K562 (cell line): ENCODE data around the gene ALDH9A1. TPM values are rescaled to one million over a fixed set of nuclear protein-coding genes. Genes with fewer than 3 reads are reported as not detected.

Experiments used
- ATAC-seq: fragments of 200-7000 bp; cut with Tn5 transposase; 3 replicates; pipeline ENCODE4 v1.9.1; 2020; ENCODE audit warnings: moderate library complexity
- BruUV-seq: library from RNA; stranded (reverse); fragments of 400-500 nt; replicated peaks from 2 replicates; lab custom pipeline; 2021; lab: Mats Ljungman, UMichigan
- CTCF ChIA-PET: fragments of 300-600 bp; formaldehyde crosslinking; extraction: SDS; loops from one replicate; lab custom pipeline; 2021; ENCODE audit warnings: low intra/inter-chr PET ratio; lab: Yijun Ruan, JAX
- POLR2A ChIA-PET: fragments of 300-600, 350-650 bp; sonication (Branson Sonifier 250); formaldehyde crosslinking; extraction: SDS; loops from one replicate; lab custom pipeline; 2021; ENCODE audit warnings: antibody characterized with exemption, inconsistent platforms; lab: Yijun Ruan, JAX
- DNase-seq, 4 experiments: peaks; one replicate each; pipeline versions ENCODE4 v3.0.0 to v3.0.0-alpha.2; 2011 to 2018; ENCODE audit warnings: low spot score in 3 of 4, mixed read lengths in 3 of 4; ENCODE audit errors: extremely low read depth in 1 of 4
- FAIRE-seq: peaks from 2 replicates; lab custom pipeline; 2011; peaks lifted over from hg19 to GRCh38; lab: Jason Lieb, UNC
- H2AFZ ChIP-seq: 2 replicates; pipeline ENCODE4 v1.6.0; 2011; ENCODE audit warnings: low read depth, low read length, control low read depth, inconsistent platforms
- H3K27ac ChIP-seq: fragments of 200-600 bp; 3 replicates; pipeline ENCODE4 v1.8.0; 2011; ENCODE audit warnings: low read depth, mild to moderate bottlenecking, control low read depth, inconsistent platforms, low read length, moderate library complexity, mixed read lengths; ENCODE audit errors: extremely low read depth
- H3K27me3 ChIP-seq, 2 experiments: fragments of 300-600 bp in 1 of 2; 2 replicates in 1 of 2; 3 replicates in 1 of 2; pipeline versions ENCODE4 v1.6.0 to v1.8.0; 2011; ENCODE audit warnings: inconsistent platforms in 2 of 2, low read length in 2 of 2, mild to moderate bottlenecking in 1 of 2, mixed read lengths in 1 of 2, moderate library complexity in 1 of 2; ENCODE audit not compliant: control insufficient read depth in 2 of 2, insufficient read depth in 2 of 2
- H3K36me3 ChIP-seq: fragments of 300-600 bp; 3 replicates; pipeline ENCODE4 v1.8.0; 2011; ENCODE audit warnings: mild to moderate bottlenecking, low read length, inconsistent platforms; ENCODE audit not compliant: control insufficient read depth, insufficient read depth
- H3K4me1 ChIP-seq, 2 experiments: fragments of 200-600 bp in 1 of 2; replicated peaks in 1 of 2; 2 replicates in 1 of 2; 3 replicates in 1 of 2; pipeline versions ENCODE4 v1.5.1 to v1.8.0; 2011; ENCODE audit warnings: inconsistent platforms in 2 of 2, low read length in 2 of 2, mild to moderate bottlenecking in 1 of 2, mixed read lengths in 1 of 2, moderate library complexity in 1 of 2; ENCODE audit not compliant: control insufficient read depth in 2 of 2, insufficient read depth in 2 of 2
- H3K4me2 ChIP-seq: 2 replicates; pipeline ENCODE4 v1.6.1; 2011; ENCODE audit warnings: low read length, control low read depth, inconsistent platforms, mixed read lengths; ENCODE audit not compliant: insufficient read depth
- H3K4me3 ChIP-seq: fragments of 200-600 bp; sonication (generic), shearing (Covaris generic); 2 replicates; pipeline ENCODE4 v1.5.1; 2016; ENCODE audit warnings: control low read depth, inconsistent platforms
- H3K79me2 ChIP-seq: fragments of 200-600 bp; 3 replicates; pipeline ENCODE4 v1.8.0; 2011; ENCODE audit warnings: low read length, inconsistent platforms; ENCODE audit not compliant: control insufficient read depth, insufficient read depth
- H3K9ac ChIP-seq, 2 experiments: 2 replicates each; pipeline versions ENCODE4 v1.6.0 to v1.6.1; 2011; ENCODE audit warnings: low read depth in 2 of 2, low read length in 2 of 2, control low read depth in 1 of 2, inconsistent platforms in 1 of 2, mild to moderate bottlenecking in 1 of 2, mixed read lengths in 1 of 2; ENCODE audit not compliant: insufficient read depth in 1 of 2
- H3K9me1 ChIP-seq: one replicate; pipeline ENCODE4 v1.6.0; 2011; ENCODE audit warnings: inconsistent platforms, mild to moderate bottlenecking, low read length, moderate library complexity; ENCODE audit not compliant: control insufficient read depth, insufficient read depth
- H3K9me3 ChIP-seq: replicated peaks from 2 replicates; pipeline ENCODE4 v1.5.1; 2011; ENCODE audit warnings: low read depth, low read length, inconsistent platforms; ENCODE audit not compliant: control insufficient read depth, insufficient read depth
- H4K20me1 ChIP-seq: replicated peaks from 2 replicates; pipeline ENCODE4 v1.6.1; 2011; ENCODE audit warnings: low read length, inconsistent platforms, mixed read lengths; ENCODE audit not compliant: control insufficient read depth, insufficient read depth
- CLOCK ChIP-seq: fragments of 250-450 bp; sonication (Bioruptor Pico); IDR thresholded peaks from 2 replicates; pipeline ENCODE4 v1.4.0; 2020; ENCODE audit warnings: mild to moderate bottlenecking, moderate library complexity, borderline replicate concordance
- MAFF ChIP-seq: IDR thresholded peaks from 2 replicates; pipeline ENCODE4 v1.6.1; 2012; ENCODE audit warnings: low read length, improper control_type of control experiment
- MAFG ChIP-seq: fragments of 450-650 bp; conservative IDR thresholded peaks from 2 replicates; pipeline ENCODE4 v1.6.1; 2016; ENCODE audit warnings: missing genetic modification characterization, missing compliant biosample characterization
- MAFK ChIP-seq: IDR thresholded peaks from 2 replicates; pipeline ENCODE4 v1.6.1; 2011; ENCODE audit warnings: low read length, improper control_type of control experiment
- SIN3A ChIP-seq, 2 experiments: fragments of 150-350 bp in 1 of 2; IDR thresholded peaks; 2 replicates each; pipeline ENCODE4 v1.6.1; 2011 to 2016; ENCODE audit warnings: borderline replicate concordance in 2 of 2, low read depth in 2 of 2, low read length in 2 of 2, mild to moderate bottlenecking in 2 of 2, moderate library complexity in 2 of 2; ENCODE audit not compliant: control insufficient read depth in 1 of 2
- SNRNP70 ChIP-seq: fragments of 200-400 bp; formaldehyde crosslinking; optimal IDR thresholded peaks from 2 replicates; pipeline ENCODE3; 2017; ENCODE audit warnings: low read depth, low read length
- U2AF2 ChIP-seq: fragments of 200-400 bp; formaldehyde crosslinking; optimal IDR thresholded peaks from 2 replicates; pipeline ENCODE3; 2017; ENCODE audit warnings: low read depth, mild to moderate bottlenecking, low read length
- ZNF280B ChIP-seq: fragments of 250-450 bp; sonication (Bioruptor Pico); IDR thresholded peaks from 2 replicates; pipeline ENCODE4 v1.5.1; 2021; ENCODE audit warnings: mild to moderate bottlenecking
- ZNF583 ChIP-seq: fragments of 250-450 bp; sonication (Bioruptor Pico); IDR thresholded peaks from 2 replicates; pipeline ENCODE4 v1.4.0; 2020
- ZNF696 ChIP-seq: fragments of 250-450 bp; sonication (Bioruptor Pico); conservative IDR thresholded peaks from 2 replicates; pipeline ENCODE4 v1.4.0; 2020; ENCODE audit warnings: mild to moderate bottlenecking, moderate library complexity
- WGBS: fragments of 100-300 bp; shearing (Covaris generic); methylation state at CpG from one replicate; pipeline ENCODE4 v1.1.6; 2016; ENCODE audit warnings: low coverage, mixed read lengths; ENCODE audit not compliant: insufficient coverage; ENCODE audit errors: missing lambda C conversion rate; 5-methylcytosine and 5-hydroxymethylcytosine counted together
- in situ Hi-C: fragments of 300-500 bp; cut with MboI; formaldehyde crosslinking; loops from 4 replicates; pipeline ENCODE4 v1.15.0; 2018; ENCODE audit warnings: inconsistent platforms, mixed read lengths
- intact Hi-C: fragments of 100-400 bp; cut with micrococcal nuclease; formaldehyde crosslinking; loops from 2 replicates; pipeline ENCODE4 v1.14.2; 2022
- polyA plus RNA-seq, 8 experiments: library from polyadenylated mRNA; depleted of rRNA in 4 of 8; stranded (reverse) in 5 of 8; unstranded in 3 of 8; fragments of >200 nt; fragmentation: Nextera tagmentation in 2 of 8; fragmentation: Illumina TruSeq in 1 of 8; extraction: Ambion mirVana in 2 of 8; extraction: Trizol in 1 of 8; gene quantifications; 2 replicates each; pipeline versions ENCODE4 v1.2.1 to v1.2.3, GENCODE V29; 2011 to 2014; ENCODE audit warnings: inconsistent platforms in 1 of 8, missing spikeins in 1 of 8
- total RNA-seq, 7 experiments: library from RNA; depleted of rRNA in 6 of 7; stranded (reverse); fragments of >200 nt in 6 of 7; fragmentation: Illumina TruSeq in 2 of 7; extraction: Trizol in 2 of 7; gene quantifications; 2 replicates each; pipeline versions ENCODE4 v1.2.1 to v1.2.3, GENCODE V29; 2011 to 2021; ENCODE audit warnings: low replicate concordance in 1 of 7
- TF ChIP-seq, protein P1 (sequence below), 3 experiments: fragments of 200-800 bp in 1 of 3; fragments of 250-450 bp in 1 of 3; fragments of 450-650 bp in 1 of 3; sonication (Bioruptor Pico) in 1 of 3; sonication (Bioruptor generic) in 1 of 3; formaldehyde crosslinking in 1 of 3; IDR thresholded peaks; 2 replicates each; pipeline versions ENCODE4 v1.6.1 to v1.8.0; 2016 to 2022; ENCODE audit warnings: mild to moderate bottlenecking in 2 of 3, missing genetic modification characterization in 2 of 3, missing compliant biosample characterization in 1 of 3, moderate library complexity in 1 of 3

Gene ALDH9A1
- total and polyA plus RNA-seq, 9 of the 15 experiments (the other 6 are each of a cell fraction or from before 2014, with no cell fraction given), result 26.5 to 54.3 (median 39.2) TPM

DNA sequence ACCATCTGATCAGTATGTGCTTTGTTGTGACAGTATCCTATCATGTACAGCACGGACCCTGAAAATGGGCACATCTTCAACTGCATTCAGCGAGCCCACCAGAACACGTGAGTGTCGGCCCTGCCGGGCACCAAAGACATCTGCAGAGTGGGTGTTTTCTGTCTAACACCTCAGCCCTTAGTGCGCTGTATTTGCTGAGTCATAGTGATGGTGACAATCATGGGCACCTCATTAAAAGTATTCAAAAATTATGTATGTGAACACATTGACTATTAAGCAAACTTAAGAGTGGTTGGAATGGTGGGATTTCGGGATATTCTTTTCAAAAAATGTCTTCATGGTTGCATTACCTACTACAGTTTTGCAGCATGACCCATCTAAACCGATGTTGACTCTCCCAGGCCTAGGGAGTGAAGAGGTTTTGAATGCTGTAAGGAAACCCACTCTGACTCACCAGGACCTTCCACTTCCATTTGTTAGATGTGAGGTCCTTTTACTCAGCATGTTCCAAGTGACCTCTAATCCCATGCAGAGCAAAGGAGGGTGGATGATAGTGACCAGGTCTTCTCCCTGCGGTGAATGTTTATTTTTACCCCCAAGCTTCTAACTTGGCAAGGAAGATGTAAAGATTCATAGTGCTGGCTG, 47.3 kb downstream of the ALDH9A1 start (continued):
- peak; percentile 92 for TF ChIP-seq MAFG
- no peak for TF ChIP-seq ZNF280B
- TF ChIP-seq ZNF696 (CRISPR knock-in tag), result no peak
- TF ChIP-seq MAFF, result peak; percentile 86
- TF ChIP-seq SIN3A (IDR thresholded peaks at IDR 0.05; ENCODE audit: borderline replicate concordance in 2 of 2, control insufficient read depth in 1 of 2, low read depth in 2 of 2, low read length in 2 of 2), result no peak
- peak; percentile 83 for TF ChIP-seq MAFK

DNA sequence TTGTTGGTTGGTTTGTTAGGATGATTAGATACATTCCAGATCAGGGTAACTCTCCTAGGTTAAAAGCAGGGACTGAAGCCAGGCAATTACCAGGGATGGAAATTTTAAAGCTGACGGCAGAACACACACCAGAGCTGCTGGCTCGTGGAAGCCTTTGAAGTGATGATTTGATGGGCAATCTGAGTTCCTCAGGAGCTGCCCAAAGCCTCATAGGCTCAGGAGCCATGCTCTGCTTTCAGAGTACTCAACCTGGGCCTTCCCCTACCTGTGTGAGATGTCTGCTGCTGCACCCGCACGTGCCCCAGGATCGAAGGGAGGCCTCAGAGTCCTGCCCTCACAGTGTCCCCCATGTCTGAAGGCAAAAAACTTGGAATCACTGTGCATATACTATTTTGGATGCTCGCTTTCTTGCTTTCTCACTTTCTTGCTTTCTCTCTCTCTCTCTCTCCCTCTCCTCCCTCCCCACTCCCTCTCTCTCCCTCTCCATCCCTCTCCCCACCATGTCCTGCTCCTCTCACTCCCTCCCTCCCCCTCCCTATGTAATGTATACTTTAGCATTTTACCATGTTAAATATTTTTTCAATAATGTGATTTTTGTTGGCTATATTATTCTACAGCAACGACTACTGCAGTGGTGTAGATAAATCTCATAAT, 49.3 kb downstream of the ALDH9A1 start:
- no peaks in the 10 kb centered on the region for H3K27me3 ChIP-seq
- DNase-seq (no peak), ATAC-seq (no peak), FAIRE-seq (no peak)
- H3K79me2 ChIP-seq, result no peaks in the 10 kb centered on the region
- H3K9ac ChIP-seq, result no peak overlapping the region
- no peaks in the 10 kb centered on the region for H3K9me3 ChIP-seq
- intact Hi-C loops, result no loop called here
- no TSS peak for BruUV-seq
- H3K4me1 ChIP-seq, result peaks cover 10 to 15% of the 10 kb centered on the region in 2 experiments; a peak in 3 of 5 replicates
- no peak overlapping the region for H3K4me2 ChIP-seq
- peaks cover 8% of the 10 kb centered on the region; the same call in 1 of the 2 replicates for H4K20me1 ChIP-seq
- H3K9me1 ChIP-seq, result peaks cover 7% of the 10 kb centered on the region
- ChIA-PET CTCF (no interaction called here), POLR2A (interaction anchor here (1.9 to 2.3 kb wide), 2 partner anchors 9 to 18 kb away, joined by 6 to 9 read pairs; partner anchors contain the start of gene MGST3)
- no peak overlapping the region for H3K4me3 ChIP-seq
- H2AFZ ChIP-seq, result no peak overlapping the region
- peaks cover 23% of the 10 kb centered on the region for H3K36me3 ChIP-seq
- WGBS, result 61% methylated on average over 7 of the region's 7 CpGs
- H3K27ac ChIP-seq, result no peak overlapping the region
- in situ Hi-C loops, result no loop called here
- TF ChIP-seq CLOCK (CRISPR knock-in tag), result no peak
- TF ChIP-seq ZNF583 (CRISPR knock-in tag), result no peak
- no peak for TF ChIP-seq U2AF2
- TF ChIP-seq, protein P1, sequence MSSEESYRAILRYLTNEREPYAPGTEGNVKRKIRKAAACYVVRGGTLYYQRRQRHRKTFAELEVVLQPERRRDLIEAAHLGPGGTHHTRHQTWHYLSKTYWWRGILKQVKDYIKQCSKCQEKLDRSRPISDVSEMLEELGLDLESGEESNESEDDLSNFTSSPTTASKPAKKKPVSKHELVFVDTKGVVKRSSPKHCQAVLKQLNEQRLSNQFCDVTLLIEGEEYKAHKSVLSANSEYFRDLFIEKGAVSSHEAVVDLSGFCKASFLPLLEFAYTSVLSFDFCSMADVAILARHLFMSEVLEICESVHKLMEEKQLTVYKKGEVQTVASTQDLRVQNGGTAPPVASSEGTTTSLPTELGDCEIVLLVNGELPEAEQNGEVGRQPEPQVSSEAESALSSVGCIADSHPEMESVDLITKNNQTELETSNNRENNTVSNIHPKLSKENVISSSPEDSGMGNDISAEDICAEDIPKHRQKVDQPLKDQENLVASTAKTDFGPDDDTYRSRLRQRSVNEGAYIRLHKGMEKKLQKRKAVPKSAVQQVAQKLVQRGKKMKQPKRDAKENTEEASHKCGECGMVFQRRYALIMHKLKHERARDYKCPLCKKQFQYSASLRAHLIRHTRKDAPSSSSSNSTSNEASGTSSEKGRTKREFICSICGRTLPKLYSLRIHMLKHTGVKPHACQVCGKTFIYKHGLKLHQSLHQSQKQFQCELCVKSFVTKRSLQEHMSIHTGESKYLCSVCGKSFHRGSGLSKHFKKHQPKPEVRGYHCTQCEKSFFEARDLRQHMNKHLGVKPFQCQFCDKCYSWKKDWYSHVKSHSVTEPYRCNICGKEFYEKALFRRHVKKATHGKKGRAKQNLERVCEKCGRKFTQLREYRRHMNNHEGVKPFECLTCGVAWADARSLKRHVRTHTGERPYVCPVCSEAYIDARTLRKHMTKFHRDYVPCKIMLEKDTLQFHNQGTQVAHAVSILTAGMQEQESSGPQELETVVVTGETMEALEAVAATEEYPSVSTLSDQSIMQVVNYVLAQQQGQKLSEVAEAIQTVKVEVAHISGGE (CRISPR knock-in tag; IDR thresholded peaks at IDR 0.05), result no peak
- no peak for TF ChIP-seq SNRNP70
